ENCODE results near the gene GPC5.

Gene GPC5

GRCh38 chr13:91930687-91931086 is 532.3 kb downstream of the GPC5 start:
- no peak overlapping the region for H3K9ac ChIP-seq (ENCODE audit: low read length)
- no peaks in the 10 kb centered on the region for H3K9me3 ChIP-seq (ENCODE audit: insufficient read depth, low read length)
- no peak overlapping the region for H3K27ac ChIP-seq (ENCODE audit: low read depth, low read length)
- H3K36me3 ChIP-seq (ENCODE audit: low read length): no peaks in the 10 kb centered on the region
- H3K4me2 ChIP-seq (ENCODE audit: low read depth, low read length, poor library complexity, severe bottlenecking): no peak overlapping the region
- no peaks in the 10 kb centered on the region for H3F3A ChIP-seq (ENCODE audit: insufficient read depth)
- TF ChIP-seq CTCF (IDR thresholded peaks at IDR 0.05; ENCODE audit: insufficient read depth, low read length, poor library complexity, severe bottlenecking): no peak
- TF ChIP-seq EZH2phosphoT487 (conservative IDR thresholded peaks at IDR 0.05; ENCODE audit: low read length): no peak
- no peak overlapping the region for H2AFZ ChIP-seq (ENCODE audit: low read depth, low read length, severe bottlenecking)
- H3K27me3 ChIP-seq (ENCODE audit: low read length): no peaks in the 10 kb centered on the region
- H3K4me3 ChIP-seq (ENCODE audit: insufficient read depth, low read length, poor library complexity, severe bottlenecking): no peak overlapping the region
- H3K9me2 ChIP-seq (replicated peaks; ENCODE audit: insufficient read depth, low read length): no peaks in the 10 kb centered on the region
- H4K20me1 ChIP-seq (ENCODE audit: low read depth, low read length): no peaks in the 10 kb centered on the region
- no peaks in the 10 kb centered on the region for H3K79me2 ChIP-seq (ENCODE audit: insufficient read depth, low read length)

- Histone ChIP-seq H3K36me3 (ENCODE audit: low read length) (no peaks in the 10 kb centered on the region), H3K4me3 (ENCODE audit: insufficient read depth, low read length, poor library complexity, severe bottlenecking) (no peak overlapping the region)
- TF ChIP-seq CTCF (IDR thresholded peaks at IDR 0.05; ENCODE audit: insufficient read depth, low read length, poor library complexity, severe bottlenecking): no peak
- TF ChIP-seq EZH2phosphoT487 (conservative IDR thresholded peaks at IDR 0.05; ENCODE audit: low read length): no peak
Observed at GRCh38 chr13:91934354-91934753, 535.9 kb downstream of the GPC5 start.

GRCh38 chr13:91946498-91947070 is 548.2 kb downstream of the GPC5 start:
- Histone ChIP-seq H3K9me2 (replicated peaks; ENCODE audit: insufficient read depth, low read length) (no peaks in the 10 kb centered on the region), H3K79me2 (ENCODE audit: insufficient read depth, low read length) (no peaks in the 10 kb centered on the region), H3K4me2 (ENCODE audit: low read depth, low read length, poor library complexity, severe bottlenecking) (no peak overlapping the region), H3K27me3 (ENCODE audit: low read length) (no peaks in the 10 kb centered on the region), H3K9ac (ENCODE audit: low read length) (no peak overlapping the region), H3K4me3 (ENCODE audit: insufficient read depth, low read length, poor library complexity, severe bottlenecking) (no peak overlapping the region), H3K9me3 (ENCODE audit: insufficient read depth, low read length) (no peaks in the 10 kb centered on the region), H3K27ac (ENCODE audit: low read depth, low read length) (no peak overlapping the region), H4K20me1 (ENCODE audit: low read depth, low read length) (no peaks in the 10 kb centered on the region), H3K36me3 (ENCODE audit: low read length) (no peaks in the 10 kb centered on the region), H2AFZ (ENCODE audit: low read depth, low read length, severe bottlenecking) (no peak overlapping the region), H3F3A (ENCODE audit: insufficient read depth) (no peaks in the 10 kb centered on the region)
- peak; percentile 29 for TF ChIP-seq CTCF (IDR thresholded peaks at IDR 0.05; ENCODE audit: insufficient read depth, low read length, poor library complexity, severe bottlenecking)
- TF ChIP-seq EZH2phosphoT487 (conservative IDR thresholded peaks at IDR 0.05; ENCODE audit: low read length): no peak

More at GRCh38 chr13:91934354-91934753, 535.9 kb downstream of the GPC5 start:
- H2AFZ ChIP-seq (ENCODE audit: low read depth, low read length, severe bottlenecking): no peak overlapping the region
- H4K20me1 ChIP-seq (ENCODE audit: low read depth, low read length): no peaks in the 10 kb centered on the region
- H3K79me2 ChIP-seq (ENCODE audit: insufficient read depth, low read length): no peaks in the 10 kb centered on the region
- H3K9ac ChIP-seq (ENCODE audit: low read length): no peak overlapping the region
- H3K9me2 ChIP-seq (replicated peaks; ENCODE audit: insufficient read depth, low read length): no peaks in the 10 kb centered on the region
- no peak overlapping the region for H3K4me2 ChIP-seq (ENCODE audit: low read depth, low read length, poor library complexity, severe bottlenecking)
- H3K9me3 ChIP-seq (ENCODE audit: insufficient read depth, low read length): no peaks in the 10 kb centered on the region
- no peaks in the 10 kb centered on the region for H3F3A ChIP-seq (ENCODE audit: insufficient read depth)
- H3K27ac ChIP-seq (ENCODE audit: low read depth, low read length): no peak overlapping the region
- no peaks in the 10 kb centered on the region for H3K27me3 ChIP-seq (ENCODE audit: low read length)

Data from SU-DHL-6 (cell line).